ENCODE data around the gene INSIG1.
A peak's percentile ranks its signal among the peaks of the same experiment; 100 is the strongest.

INSIG1 gene

GRCh38 chr7:155333346-155334234 is 35.9 kb downstream of the INSIG1 start:
- peak; percentile 7 for DNase-seq

- no peak for DNase-seq
These were observed 39.3 kb downstream of the INSIG1 start for GRCh38 chr7:155336812-155337602.

DNA sequence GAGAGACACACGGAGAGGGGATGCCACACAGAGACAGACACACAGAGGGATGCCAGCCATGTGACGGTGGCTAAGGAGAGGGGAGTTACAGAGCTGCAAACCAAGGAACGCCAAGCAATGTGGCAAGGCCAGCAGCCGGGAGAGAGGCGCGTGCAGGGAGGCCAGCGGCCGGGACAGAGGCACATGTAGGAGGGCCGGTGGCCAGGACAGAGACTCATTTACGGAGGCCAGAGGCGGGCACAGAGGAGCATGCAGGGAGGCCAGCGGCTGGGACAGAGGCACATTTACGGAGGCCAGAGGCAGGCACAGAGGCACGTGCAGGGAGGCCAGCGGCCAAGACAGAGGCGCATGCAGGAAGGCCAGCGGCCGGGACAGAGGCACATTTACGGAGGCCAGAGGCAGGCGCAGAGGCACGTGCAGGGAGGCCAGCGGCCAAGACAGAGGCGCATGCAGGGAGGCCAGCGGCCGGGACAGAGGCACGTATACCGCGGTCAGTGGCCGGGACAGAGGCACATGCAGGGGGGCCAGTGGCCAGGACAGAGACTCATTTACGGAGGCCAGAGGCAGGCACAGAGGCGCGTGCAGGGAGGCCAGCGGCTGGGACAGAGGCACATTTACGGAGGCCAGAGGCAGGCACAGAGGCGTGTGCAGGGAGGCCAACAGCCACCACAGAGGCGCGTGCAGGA is 40.4 kb downstream of the INSIG1 start:
- DNase-seq: no peak

DNA sequence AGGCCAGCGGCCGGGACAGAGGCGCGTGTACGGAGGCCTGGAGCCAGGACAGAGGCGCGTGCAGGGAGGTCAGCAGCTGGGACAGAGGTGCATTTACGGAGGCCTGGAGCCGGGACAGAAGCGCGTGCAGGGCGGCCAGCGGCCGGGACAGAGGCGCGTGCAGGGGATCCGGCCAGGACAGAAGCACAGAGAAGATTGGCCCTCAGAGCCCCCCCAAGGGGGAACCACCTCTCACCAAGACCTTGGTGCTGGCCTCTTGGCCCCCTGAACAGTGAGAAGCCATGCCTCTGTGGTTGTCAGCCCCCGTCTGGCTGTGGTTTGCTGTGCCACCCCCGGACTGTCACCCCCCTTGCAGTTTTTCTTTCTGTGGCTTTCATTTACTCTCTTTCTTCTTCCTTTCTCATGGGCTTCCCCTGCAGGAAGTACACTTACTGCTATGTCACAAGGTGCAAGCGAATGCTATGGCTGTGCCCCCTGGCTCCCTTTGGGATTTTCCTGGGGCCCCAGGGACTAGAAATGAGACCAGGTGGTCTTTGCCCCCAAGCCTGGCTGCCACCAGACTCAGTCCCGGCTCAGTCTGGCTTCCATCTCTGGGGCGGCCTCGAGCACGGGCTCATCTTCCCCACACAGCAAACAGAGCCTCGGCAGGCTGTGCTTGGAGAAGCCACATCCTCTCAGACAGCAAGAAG is 41.1 kb downstream of the INSIG1 start:
- DNase-seq: no peak

DNA sequence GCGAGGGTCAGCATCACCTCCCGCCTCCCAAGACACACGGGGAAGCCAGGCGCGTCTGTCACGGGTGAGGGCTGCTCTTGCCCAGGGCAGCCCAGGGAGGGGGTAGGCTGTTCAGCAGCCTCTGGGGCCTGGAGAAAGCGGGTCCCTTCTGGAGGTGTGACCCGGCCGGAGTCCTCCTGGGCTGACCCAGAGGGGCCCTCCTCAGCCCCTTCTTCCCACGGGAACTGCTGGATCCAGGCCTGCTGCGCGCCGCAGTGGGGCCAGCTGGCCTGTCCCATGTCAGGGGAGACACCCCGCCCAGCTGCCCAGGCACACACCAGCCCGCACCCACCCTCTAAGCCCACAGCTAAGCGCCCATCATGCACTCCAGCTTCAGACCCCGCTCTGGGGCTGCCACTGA is 41.8 kb downstream of the INSIG1 start:
- DNase-seq: no peak

DNA sequence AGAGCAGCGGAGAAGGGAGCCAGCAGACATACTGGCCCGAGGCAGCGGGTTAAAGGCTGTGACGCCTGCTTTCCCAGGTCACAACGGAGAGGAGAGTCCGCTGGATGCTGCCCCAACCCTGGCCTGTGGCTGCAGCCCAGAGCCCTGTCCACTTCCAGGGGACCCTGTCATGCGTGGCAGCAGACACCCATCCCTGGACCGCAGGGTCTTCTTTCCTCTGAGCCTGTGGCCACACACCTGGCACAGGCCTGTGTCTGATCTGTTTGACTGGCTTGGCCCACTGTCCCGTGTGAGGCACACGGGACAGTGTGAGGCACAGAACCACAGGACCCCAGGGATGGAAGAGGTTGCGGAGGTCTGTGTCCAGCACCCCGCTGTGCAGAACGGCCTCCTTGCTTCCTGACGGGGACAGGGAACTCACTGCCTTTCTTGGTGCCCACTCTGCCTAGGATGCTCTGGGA is 42.4 kb downstream of the INSIG1 start:
- DNase-seq: no peak

GRCh38 chr7:155340721-155341120 is 43.0 kb downstream of the INSIG1 start:
- no peak for DNase-seq

DNA sequence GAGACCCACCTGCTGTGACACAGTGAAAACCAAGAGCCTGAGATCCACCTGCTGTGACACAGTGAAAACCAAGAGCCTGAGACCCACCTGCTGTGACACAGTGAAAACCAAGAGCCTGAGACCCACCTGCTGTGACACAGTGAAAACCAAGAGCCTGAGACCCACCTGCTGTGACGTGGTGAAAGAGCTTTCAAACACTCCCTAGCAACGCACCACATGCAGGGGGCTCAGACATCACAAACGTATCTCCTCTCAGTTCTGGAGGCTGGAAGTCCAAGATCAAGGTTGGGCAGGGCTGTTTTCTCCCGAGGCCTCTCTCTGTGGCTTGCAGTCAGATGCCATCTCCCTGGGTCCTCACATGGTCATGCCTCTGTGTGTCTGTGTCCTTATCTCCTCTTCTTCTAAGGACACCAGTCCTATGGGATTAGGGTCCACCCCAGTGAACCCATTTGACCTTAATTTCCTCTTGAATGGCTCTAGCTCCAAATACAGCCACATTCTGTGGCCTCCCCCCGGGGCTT is 43.8 kb downstream of the INSIG1 start:
- DNase-seq: no peak

DNA sequence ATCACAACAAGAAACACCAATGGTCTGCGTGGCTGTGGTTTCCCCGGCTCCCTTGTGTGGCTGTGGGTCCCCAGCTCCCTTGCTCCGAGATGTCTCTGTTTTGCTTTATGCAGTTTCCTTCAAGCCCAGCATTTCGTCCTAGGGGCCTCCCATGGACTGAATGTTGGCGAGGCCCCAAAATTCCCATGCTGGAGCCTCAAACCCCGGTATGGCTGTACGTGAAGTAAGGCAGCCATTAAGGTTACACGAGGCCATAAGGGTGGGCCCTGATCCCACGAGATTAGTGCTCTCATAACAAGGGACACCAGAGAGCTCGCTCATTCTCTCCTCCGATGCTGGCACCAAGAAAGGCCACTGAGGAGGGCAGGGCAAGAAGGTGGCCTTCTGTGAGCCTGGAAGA is 44.6 kb downstream of the INSIG1 start:
- DNase-seq: no peak

DNA sequence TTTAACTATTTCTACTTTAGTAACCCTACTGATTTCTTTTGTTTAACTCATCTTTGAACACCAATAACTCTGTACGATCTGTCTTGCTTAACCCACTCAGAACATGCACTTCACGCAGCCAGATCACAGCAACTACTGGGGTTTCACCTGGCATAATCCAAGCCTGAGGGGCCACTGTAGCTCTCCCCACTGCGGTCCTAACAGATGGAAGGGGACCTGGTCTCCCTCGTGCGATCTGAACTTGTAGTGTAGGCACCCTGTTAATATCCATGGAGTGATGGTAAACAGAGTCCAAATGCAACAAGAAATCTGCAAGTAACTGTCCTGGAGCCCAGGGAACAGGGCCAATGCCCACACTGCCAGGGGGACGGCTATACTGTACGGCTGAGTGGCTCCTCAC is 45.5 kb downstream of the INSIG1 start:
- no peak for DNase-seq

DNA sequence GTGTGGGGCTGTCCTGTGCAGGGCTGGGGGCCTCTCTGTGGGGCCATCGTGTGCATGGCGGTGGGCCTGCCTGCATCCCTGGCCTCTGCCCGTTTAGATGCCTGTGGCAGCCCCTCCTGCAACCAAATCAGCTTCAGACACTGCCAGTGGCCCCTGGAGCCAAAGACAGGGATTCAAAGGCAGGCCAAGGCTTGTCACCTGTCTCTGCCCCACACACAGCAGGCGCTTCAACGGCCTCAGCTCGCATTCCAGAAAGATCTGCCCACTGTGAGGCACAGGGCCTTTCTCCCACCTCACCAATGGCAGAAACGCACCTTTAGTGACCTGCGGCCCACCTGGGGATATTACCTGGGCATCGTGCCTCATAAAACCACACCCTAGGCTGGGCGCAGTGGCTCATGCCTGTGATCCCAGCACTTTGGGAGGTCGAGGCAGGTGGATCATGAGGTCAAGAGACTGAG is 46.0 kb downstream of the INSIG1 start:
- no peak for DNase-seq

DNA sequence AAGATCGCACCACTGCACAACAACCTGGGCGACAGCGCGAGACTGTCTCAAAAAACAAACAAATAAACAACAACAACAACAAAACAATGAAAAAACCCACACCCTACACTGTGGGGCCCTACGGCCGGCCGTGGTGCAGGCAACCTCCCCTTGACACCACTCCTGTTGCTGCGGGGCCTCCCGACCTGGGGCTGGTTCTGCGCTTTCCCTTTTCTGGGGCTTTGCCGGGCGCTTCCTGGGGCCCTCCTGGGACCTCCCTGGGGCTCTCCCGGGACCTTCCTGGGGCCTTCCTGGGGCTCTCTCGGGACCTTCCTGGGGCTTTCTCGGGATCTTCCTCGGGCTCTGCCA is 46.6 kb downstream of the INSIG1 start:
- DNase-seq: no peak

DNA sequence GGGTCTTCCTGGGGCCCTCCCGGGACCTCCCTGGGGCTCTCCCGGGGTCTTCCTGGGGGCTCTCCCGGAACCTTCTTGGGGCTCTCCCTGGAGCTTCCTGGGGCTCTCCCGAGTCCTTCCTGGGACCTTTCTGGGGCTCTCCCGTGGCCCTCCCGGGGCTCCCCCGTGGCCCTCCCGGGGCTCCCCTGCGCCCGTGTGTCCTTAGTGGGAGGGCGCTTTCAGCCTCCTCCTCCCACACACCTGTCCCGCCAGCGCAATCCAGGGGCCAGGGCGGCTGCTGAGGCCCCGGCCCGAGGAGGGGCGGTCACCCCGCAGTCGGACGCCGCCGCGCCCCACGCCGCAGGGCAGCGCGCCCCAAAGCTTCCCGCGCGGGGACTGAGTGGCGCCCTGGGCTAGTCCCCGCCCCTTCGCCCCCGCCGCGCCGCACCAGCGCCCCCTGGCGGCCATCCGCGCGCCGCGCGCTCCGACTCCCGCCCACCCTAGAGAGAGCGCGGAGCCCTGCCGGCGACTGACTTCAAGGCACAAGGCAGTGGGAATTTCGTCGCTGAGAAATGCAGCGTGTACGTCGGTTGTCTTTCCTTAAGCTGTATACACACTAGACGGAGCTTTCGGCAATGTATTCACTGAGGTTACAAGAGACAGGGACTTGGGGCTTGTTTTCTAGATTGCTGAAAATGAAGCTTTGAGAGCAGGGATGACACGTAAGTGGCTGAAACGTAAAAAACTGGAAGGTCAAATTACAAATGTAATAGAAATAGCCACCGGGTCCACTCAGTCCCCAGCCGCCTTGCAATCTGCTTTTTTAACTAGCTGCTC is 47.1 kb downstream of the INSIG1 start:
- DNase-seq: peak; percentile 32

DNA sequence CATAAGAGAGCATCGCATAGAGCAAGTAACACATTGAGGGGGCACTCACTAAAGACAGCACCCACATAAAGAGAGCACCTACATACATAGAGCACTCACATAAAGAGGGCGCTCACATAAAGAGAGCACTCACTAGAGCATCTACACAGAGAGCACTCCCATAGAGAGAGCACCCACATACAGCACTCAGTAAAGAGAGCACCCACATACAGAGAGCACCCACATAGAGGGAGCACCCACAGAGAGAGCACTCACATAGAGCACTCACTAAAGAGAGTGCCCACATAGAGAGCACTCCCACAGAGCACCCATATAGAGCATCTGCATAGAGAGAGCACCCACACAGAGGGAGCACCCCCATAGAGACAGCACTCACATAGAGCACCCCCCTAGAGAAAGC is 47.8 kb downstream of the INSIG1 start:
- DNase-seq: no peak

GRCh38 chr7:155346285-155346684 is 48.6 kb downstream of the INSIG1 start:
- no peak for DNase-seq

DNA sequence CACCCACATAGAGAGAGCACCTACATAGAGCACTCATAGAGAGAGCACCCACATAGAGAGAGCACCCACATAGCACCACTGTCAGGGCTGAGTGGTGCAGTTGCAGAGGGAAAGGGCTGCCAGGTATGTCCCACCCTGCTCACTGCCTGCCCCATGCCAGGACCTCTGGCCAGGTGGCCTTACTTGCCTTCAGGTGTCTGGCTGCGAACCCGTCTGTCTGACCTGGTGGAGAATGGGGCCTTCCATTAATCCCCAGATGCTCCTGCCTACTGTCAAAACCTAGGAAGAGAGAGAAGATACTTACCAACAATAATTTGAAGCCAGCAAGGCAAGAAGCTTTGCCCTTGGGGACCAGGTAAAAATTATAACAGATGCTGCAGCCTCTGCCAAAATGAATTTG is 51.1 kb downstream of the INSIG1 start:
- no peak for DNase-seq

GRCh38 chr7:155349601-155350331 is 52.1 kb downstream of the INSIG1 start:
- no peak for DNase-seq

DNA sequence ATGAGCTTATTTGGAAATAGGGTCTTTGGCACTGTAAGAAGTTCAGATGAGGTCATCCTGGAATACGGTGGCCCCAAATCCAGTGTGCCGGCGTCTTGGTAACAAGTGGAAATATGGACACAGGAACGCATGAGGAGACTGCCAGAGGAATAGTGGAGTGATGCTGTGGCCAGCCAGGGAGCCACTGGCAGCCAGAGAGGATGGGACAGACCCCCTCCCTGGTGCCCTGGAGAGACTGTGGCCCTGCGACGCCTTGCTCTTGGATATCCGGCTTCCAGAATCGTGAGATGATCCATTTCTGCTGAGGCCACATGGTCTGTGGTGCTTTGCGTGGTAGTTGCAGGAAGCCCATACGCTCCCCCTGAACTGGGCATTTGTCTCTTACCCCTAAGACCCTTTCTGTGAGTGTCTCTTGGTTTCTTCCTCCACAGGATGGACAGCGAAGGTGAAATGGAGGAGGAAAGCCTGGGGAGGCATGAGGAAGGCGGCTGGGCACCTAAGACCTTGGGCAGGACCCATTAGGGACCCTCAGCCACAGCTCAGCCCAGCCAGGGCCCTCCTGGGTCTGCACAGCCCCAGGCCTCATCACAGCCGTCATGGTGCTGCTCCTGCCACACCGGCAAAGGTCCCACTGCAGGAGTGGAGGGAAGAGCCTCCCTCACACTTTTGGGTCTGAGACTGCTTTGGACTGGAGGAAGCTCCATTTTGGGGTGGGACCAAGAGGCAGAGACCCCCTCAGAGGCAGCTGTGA is 53.6 kb downstream of the INSIG1 start:
- DNase-seq: no peak

DNA sequence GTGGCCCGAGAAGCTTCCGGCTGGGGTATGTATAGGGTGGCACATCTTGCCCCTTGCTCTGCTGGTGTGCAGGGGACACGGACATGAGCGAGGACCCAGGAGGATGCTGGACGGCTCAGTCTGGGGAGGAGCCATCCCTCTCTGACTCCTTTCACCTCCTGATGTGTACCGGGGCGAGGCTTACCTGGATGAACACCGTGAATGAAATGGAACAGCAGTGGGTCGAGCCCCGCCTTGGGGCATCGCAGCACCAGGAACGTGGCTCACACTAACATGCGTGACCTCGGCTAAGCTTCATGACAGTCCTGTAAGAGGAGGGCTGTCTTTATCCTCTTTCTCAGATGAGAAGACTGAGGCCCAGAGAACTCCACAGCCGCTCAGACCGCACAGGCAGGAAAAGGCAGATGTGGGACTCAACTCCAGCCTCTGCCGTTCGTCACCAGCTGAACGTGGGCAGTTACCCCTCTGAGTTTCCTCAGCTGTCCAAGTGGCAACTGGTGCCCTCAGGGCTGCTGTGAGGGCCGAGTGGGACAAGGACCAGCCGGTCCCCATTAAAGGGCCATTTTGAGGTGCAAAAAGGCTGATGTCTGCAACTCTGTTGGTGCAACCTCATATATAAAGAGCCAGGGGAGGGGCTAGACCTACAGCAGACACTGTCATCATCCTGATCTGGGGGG is 54.5 kb downstream of the INSIG1 start:
- no peak for DNase-seq

DNA sequence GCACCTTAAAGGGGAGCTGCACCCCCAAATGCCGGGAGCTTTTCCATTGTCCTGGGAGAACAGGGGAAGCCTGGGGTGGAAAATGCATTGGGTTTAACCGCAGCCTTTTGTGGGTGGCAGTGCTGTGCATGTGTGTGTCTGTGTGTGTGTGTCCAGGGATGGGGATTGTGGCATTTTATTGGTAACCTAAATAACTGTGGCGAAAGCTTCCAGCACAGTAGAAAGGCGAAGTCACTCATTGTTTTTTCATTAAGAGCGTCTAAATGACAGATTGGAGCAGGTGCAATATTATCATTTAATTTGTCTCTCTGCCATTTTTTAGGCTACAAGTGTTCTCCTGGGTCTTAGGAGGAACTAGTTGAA is 55.1 kb downstream of the INSIG1 start:
- DNase-seq: no peak
